ENCODE data around the gene TBX3. TPM values are rescaled to one million over a fixed set of nuclear protein-coding genes. Genes with fewer than 3 reads are reported as not detected.

The TBX3 gene
- total and polyA plus RNA-seq, 2 donors (not counting 3 experiments of a cell fraction or from before 2014, with no cell fraction given): 0.52 to 2.0 TPM

DNA sequence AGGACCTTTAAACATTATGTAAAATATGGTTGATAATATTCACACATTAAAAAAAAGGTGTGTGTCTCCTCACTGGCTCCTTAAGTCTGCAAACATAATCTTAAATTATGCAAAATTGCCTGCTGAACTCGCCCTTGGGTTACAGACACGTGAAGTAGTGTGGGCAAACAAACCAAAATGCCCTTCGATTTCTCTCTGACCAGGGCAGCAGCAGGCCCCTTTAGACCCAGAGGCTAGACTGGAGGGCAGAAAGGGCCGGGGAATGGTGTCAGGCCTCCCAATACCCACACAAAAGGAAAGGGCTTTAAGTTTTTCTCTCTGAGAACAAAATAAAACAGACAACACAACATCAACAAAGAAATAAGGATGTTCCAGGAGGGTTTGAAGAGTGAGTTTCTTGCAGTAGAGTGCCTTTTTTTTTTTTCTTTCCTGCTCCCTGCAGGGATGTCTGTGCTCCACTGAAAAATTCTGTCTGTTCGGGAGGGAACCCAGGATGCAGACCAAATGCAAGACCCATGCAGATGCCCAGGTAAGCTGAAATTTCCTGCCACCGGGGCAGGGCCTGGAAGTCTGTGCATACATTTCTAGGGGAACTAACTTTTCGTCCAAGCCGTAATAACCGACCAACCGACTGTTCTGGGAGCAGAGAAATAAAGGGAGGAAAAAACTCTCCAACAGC, 1.7 kb downstream of the TBX3 start:
- dilution Hi-C loops (cut with MboI; ENCODE audit: extremely low pct_ligation_motif_present, low sequenced_read_pairs) (no loop called here), intact Hi-C loops (cut with micrococcal nuclease) (loop anchor here (10.0 kb wide), 1 partner anchor 673 kb away; no protein-coding TSS in a partner anchor)
- ChIA-PET CTCF (interaction anchor here (1.6 to 2.1 kb wide), 2 partner anchors 14 to 20 kb away, joined by 6 to 8 read pairs; no protein-coding TSS in a partner anchor), POLR2A (interaction anchor here (0.6 kb wide), 1 partner anchor 510 kb away, joined by 3 read pairs; no protein-coding TSS in a partner anchor)
- H2AFZ ChIP-seq (ENCODE audit: low read depth, low read length): no peak overlapping the region
- no peaks in the 10 kb centered on the region for H3K4me1 ChIP-seq (ENCODE audit: control insufficient read depth, extremely low read depth, insufficient read depth, low read length)
- TF ChIP-seq FOS (IDR thresholded peaks at IDR 0.05; ENCODE audit: borderline replicate concordance, insufficient read depth, low read length) (no peak), EZH2 (IDR thresholded peaks at IDR 0.05; ENCODE audit: borderline replicate concordance, low read depth, low read length, severe bottlenecking) (no peak), GATA2 (IDR thresholded peaks at IDR 0.05; ENCODE audit: insufficient read depth, insufficient read length, low read depth, low read length) (no peak), MYC (IDR thresholded peaks at IDR 0.05; ENCODE audit: low read depth, low read length) (no peak), POLR2A (IDR thresholded peaks at IDR 0.05; ENCODE audit: low read depth, low read length) (no peak), JUN (IDR thresholded peaks at IDR 0.05; ENCODE audit: borderline replicate concordance, insufficient read depth, insufficient read length, low read depth) (no peak), POLR2AphosphoS5 (IDR thresholded peaks at IDR 0.05; ENCODE audit: insufficient read depth, low read depth, low read length) (no peak)
- TF ChIP-seq, protein P1, sequence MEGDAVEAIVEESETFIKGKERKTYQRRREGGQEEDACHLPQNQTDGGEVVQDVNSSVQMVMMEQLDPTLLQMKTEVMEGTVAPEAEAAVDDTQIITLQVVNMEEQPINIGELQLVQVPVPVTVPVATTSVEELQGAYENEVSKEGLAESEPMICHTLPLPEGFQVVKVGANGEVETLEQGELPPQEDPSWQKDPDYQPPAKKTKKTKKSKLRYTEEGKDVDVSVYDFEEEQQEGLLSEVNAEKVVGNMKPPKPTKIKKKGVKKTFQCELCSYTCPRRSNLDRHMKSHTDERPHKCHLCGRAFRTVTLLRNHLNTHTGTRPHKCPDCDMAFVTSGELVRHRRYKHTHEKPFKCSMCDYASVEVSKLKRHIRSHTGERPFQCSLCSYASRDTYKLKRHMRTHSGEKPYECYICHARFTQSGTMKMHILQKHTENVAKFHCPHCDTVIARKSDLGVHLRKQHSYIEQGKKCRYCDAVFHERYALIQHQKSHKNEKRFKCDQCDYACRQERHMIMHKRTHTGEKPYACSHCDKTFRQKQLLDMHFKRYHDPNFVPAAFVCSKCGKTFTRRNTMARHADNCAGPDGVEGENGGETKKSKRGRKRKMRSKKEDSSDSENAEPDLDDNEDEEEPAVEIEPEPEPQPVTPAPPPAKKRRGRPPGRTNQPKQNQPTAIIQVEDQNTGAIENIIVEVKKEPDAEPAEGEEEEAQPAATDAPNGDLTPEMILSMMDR (IDR thresholded peaks at IDR 0.05; ENCODE audit: extremely low read depth in 1 of 2, insufficient read depth in 1 of 2, low read depth in 1 of 2, low read length in 2 of 2): no peak
- TF ChIP-seq, protein P2, sequence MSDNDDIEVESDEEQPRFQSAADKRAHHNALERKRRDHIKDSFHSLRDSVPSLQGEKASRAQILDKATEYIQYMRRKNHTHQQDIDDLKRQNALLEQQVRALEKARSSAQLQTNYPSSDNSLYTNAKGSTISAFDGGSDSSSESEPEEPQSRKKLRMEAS (IDR thresholded peaks at IDR 0.05; ENCODE audit: insufficient read depth, insufficient read length): no peak
- no peaks in the 10 kb centered on the region for H3K9me1 ChIP-seq (replicated peaks; ENCODE audit: control insufficient read depth, extremely low read depth, insufficient read depth, low read length)
- peak overlapping the region in 1 of 3 experiments; percentile 28 for H3K4me3 ChIP-seq (replicated peaks in 1 of 3; ENCODE audit: insufficient read depth in 1 of 3, low read depth in 1 of 3, low read length in 3 of 3)
- no peaks in the 10 kb centered on the region for H4K20me1 ChIP-seq (replicated peaks; ENCODE audit: control insufficient read depth, extremely low read depth, insufficient read depth, low read length)
- no peaks in the 10 kb centered on the region for H3K36me3 ChIP-seq (ENCODE audit: control insufficient read depth in 2 of 2, extremely low read depth in 1 of 2, insufficient read depth in 2 of 2, low read length in 2 of 2)
- no peaks in the 10 kb centered on the region for H3K9me3 ChIP-seq (replicated peaks; ENCODE audit: control insufficient read depth, insufficient read depth, low read length)
- peaks cover 29 to 31% of the 10 kb centered on the region in 2 experiments for H3K27me3 ChIP-seq (ENCODE audit: control insufficient read depth in 2 of 2, insufficient read depth in 2 of 2, low read length in 2 of 2)
- no peaks in the 10 kb centered on the region for H3K79me2 ChIP-seq (ENCODE audit: control insufficient read depth, insufficient read depth, low read length)
- DNase-seq (ENCODE audit: low read depth, low spot score): no peak
- H3K4me2 ChIP-seq (ENCODE audit: insufficient read depth, low read length): no peak overlapping the region
- FAIRE-seq: no peak
- no TSS peak for BruUV-seq (replicated peaks)
- H3K9ac ChIP-seq (replicated peaks; ENCODE audit: extremely low read depth, insufficient read depth, low read length): no peak overlapping the region
- no peak overlapping the region for H3K27ac ChIP-seq (ENCODE audit: insufficient read depth, low read depth, low read length)

Data from endothelial cell of umbilical vein (primary cell).